Stimulated activated effector memory CD8-positive, alpha-beta T cell treated with anti-CD3 and anti-CD28 coated beads, Interleukin-12 subunit alpha, Interleukin-12 subunit beta, amount 100 ng/mL, for 72 hours (primary cell): ENCODE measurements around the gene PNPLA7.
"Not testable (repeated sequence)": the region's sequence is repeated elsewhere in the genome, so short reads cannot be mapped to it uniquely, and the experiment has no call there.

Experiments
- ATAC-seq: fragments of 150-1000 bp; cut with Tn5 transposase; 2 replicates; pipeline ENCODE4 v1.10.0; 2021
- DNase-seq, 2 donors: peaks; one replicate each; pipeline ENCODE4 v3.0.0; 2021 to 2022; ENCODE audit warnings: low spot score in 2 of 2
- H3K27ac Mint-ChIP-seq: one replicate; pipeline ENCODE4 v1.8.0; 2022; ENCODE audit warnings: mild to moderate bottlenecking, mixed read lengths
- H3K36me3 Mint-ChIP-seq: one replicate; pipeline ENCODE4 v1.8.0; 2022; ENCODE audit warnings: mild to moderate bottlenecking, mixed read lengths
- H3K4me1 Mint-ChIP-seq: one replicate; pipeline ENCODE4 v1.8.0; 2022; ENCODE audit warnings: mixed read lengths
- H3K4me3 Mint-ChIP-seq: one replicate; pipeline ENCODE4 v1.8.0; 2022; ENCODE audit warnings: mild to moderate bottlenecking, mixed read lengths
- H3K9me3 Mint-ChIP-seq: one replicate; pipeline ENCODE4 v1.8.0; 2022; ENCODE audit warnings: mixed read lengths

Gene PNPLA7

DNA sequence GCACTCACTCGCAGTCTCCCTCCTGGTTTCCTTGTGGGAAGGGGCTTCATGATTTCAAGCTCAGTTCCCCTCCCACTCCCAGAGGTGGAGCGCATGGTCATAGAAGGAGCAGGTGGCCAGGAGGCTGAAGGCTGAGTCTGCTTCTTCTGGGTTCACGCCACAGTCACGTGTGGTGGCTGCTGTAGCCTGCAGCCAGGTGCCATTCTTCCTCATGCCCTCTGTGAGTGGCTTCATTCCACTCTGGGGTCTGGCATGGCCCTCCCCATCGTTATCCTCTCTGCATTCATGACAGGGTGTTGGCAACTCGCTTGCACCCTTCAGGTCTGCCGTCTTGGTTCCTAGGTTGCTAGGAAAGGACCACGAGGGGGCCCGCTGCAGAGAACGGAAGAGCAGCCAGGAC is 5.0 kb upstream of the PNPLA7 start:
- peaks cover 54% of the 10 kb centered on the region for H3K36me3 Mint-ChIP-seq
- H3K27ac Mint-ChIP-seq = peak overlapping the region; percentile 46
- ATAC-seq (no peak), DNase-seq (no peak)
- H3K4me1 Mint-ChIP-seq = peaks cover 21% of the 10 kb centered on the region
- no peaks in the 10 kb centered on the region for H3K9me3 Mint-ChIP-seq
- H3K4me3 Mint-ChIP-seq = no peak overlapping the region

DNA sequence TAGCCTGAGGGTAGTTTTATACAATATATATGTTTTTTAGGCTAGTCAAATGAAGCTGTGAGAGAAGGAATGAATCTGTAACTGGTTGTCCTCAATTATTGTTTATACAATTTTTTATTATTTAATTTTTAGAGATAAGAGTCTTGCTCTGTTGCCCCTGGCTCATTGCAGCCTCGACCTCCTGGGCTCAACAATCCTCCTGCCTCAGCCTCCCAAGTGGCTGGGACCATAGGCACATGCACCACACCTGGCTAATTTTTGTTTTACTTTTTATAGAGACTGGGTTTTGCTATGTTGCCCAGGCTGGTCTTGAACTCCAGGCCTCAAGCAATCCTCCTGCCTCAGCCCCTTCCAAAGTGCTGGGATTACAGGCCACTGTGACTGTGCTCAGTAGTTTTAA is 4.1 kb upstream of the PNPLA7 start:
- H3K9me3 Mint-ChIP-seq = no peaks in the 10 kb centered on the region
- H3K27ac Mint-ChIP-seq = no peak overlapping the region
- ATAC-seq (no peak), DNase-seq (no peak)
- H3K4me3 Mint-ChIP-seq = no peak overlapping the region
- H3K4me1 Mint-ChIP-seq = peaks cover 25% of the 10 kb centered on the region
- peaks cover 46% of the 10 kb centered on the region for H3K36me3 Mint-ChIP-seq

DNA sequence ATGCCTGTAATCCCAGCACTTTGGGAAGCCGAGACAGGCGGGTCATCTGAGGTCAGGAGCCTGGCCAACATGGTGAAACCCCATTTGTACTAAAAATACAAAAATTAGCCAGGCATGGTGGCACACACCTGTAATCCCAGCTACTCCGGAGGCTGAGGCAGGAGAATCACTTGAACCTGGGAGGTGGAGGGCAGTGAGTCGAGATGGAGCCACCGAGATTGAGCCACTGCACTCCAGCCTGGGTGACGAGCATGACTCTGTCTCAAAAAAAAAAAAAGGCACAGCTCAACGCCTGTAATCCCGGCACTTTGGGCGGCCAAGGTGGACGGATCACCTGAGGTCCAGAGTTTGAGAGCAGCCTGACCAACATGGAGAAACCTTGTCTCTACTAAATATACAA is 3.5 kb upstream of the PNPLA7 start:
- Mint-ChIP-seq H3K36me3 (peaks cover 42% of the 10 kb centered on the region), H3K4me1 (peaks cover 25% of the 10 kb centered on the region)
- DNase-seq, H3K27ac Mint-ChIP-seq, H3K4me3 Mint-ChIP-seq, ATAC-seq, H3K9me3 Mint-ChIP-seq: not testable (repeated sequence)

DNA sequence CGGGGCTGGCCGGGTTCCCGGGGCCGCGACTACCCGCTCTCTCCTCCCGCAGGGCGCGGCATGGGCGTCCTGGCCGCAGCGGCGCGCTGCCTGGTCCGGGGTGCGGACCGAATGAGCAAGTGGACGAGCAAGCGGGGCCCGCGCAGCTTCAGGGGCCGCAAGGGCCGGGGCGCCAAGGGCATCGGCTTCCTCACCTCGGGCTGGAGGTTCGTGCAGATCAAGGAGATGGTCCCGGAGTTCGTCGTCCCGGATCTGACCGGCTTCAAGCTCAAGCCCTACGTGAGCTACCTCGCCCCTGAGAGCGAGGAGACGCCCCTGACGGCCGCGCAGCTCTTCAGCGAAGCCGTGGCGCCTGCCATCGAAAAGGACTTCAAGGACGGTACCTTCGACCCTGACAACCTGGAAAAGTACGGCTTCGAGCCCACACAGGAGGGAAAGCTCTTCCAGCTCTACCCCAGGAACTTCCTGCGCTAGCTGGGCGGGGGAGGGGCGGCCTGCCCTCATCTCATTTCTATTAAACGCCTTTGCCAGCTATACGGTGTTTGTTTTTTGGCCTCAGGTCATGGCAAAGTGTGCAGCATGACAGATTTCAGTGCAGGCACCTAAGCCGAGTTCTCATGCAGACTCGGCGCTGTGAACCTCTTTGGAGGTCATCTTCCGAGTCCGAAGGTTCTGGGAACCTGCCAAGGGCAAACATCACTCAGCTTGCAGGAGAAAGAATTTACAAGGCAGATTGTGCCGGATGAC is 2.0 kb upstream of the PNPLA7 start:
- H3K4me1 Mint-ChIP-seq = peaks cover 30% of the 10 kb centered on the region
- H3K27ac Mint-ChIP-seq = no peak overlapping the region
- H3K4me3 Mint-ChIP-seq = peak overlapping the region; percentile 79
- DNase-seq (no peak), ATAC-seq (peak; percentile 44)
- H3K36me3 Mint-ChIP-seq = peaks cover 28% of the 10 kb centered on the region
- H3K9me3 Mint-ChIP-seq = no peaks in the 10 kb centered on the region

DNA sequence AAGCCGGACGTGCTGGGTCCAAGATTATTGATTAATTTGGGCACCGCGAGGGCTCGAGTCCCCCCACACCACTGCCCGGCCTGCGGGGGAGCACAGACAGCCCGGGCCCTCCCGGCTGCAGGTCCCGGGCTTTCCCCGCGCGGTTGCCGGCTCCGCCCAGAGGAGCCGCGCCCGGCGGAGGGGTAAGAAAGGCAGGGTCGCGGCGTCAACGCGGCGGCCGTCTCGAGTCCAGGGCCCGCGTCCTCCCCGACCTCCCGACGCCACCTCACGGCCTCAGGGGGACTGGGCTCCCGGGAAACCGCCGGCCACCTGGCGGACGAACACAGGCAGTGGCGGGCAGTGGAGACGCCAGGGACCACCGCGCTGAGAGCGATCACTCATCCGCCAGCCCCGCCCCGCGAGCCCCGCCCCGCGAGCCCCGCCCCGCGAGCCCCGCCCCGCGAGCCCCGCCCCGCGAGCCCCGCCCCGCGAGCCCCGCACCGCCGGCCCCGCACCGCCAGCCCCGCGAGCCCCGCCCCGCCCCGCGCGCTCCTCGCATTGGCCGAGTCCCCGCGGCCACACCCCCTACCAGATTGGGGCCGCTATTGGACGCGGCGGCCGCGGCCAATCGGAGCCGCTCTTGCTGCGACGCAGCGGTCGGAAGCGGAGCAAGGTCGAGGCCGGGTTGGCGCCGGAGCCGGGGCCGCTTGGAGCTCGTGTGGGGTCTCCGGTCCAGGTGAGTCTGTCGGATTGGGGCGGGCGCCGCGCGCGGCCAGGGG is 1.2 kb upstream of the PNPLA7 start, which contains the start of gene MRPL41:
MRPL41 (plus strand) TSS at position 616 of the 758 bp plus-strand sequence. CDS start 203 bp downstream, outside the sequence.
- ATAC-seq (peak; percentile 96), DNase-seq (peak; percentile 66 to 88)
- Mint-ChIP-seq H3K4me3 (peak within 1 kb of the TSS; percentile 79), H3K9me3 (no peaks in the 10 kb centered on the region), H3K27ac (no peak within 1 kb of the TSS), H3K36me3 (peaks cover 20% of the 10 kb centered on the region), H3K4me1 (peaks cover 30% of the 10 kb centered on the region)

DNA sequence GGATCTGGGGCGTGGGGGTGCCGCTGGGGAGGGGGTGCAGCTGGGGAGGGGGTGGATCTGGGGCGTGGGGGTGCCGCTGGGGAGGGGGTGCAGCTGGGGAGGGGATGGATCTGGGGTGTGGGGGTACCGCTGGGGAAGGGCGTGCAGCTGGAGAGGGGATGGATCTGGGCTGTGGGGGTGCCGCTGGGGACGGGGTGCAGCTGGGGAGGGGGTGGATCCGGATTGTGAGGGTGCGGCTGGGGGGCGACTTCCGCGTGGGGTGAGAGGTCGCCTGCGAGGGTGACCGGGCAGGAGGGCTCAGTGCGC is 709 bp upstream of the PNPLA7 start:
- ATAC-seq, H3K27ac Mint-ChIP-seq, H3K9me3 Mint-ChIP-seq, DNase-seq: not testable (repeated sequence)
- H3K4me1 Mint-ChIP-seq = peaks cover 29% of the 10 kb centered on the region
- peak overlapping the region; percentile 79 for H3K4me3 Mint-ChIP-seq
- H3K36me3 Mint-ChIP-seq = peaks cover 15% of the 10 kb centered on the region

DNA sequence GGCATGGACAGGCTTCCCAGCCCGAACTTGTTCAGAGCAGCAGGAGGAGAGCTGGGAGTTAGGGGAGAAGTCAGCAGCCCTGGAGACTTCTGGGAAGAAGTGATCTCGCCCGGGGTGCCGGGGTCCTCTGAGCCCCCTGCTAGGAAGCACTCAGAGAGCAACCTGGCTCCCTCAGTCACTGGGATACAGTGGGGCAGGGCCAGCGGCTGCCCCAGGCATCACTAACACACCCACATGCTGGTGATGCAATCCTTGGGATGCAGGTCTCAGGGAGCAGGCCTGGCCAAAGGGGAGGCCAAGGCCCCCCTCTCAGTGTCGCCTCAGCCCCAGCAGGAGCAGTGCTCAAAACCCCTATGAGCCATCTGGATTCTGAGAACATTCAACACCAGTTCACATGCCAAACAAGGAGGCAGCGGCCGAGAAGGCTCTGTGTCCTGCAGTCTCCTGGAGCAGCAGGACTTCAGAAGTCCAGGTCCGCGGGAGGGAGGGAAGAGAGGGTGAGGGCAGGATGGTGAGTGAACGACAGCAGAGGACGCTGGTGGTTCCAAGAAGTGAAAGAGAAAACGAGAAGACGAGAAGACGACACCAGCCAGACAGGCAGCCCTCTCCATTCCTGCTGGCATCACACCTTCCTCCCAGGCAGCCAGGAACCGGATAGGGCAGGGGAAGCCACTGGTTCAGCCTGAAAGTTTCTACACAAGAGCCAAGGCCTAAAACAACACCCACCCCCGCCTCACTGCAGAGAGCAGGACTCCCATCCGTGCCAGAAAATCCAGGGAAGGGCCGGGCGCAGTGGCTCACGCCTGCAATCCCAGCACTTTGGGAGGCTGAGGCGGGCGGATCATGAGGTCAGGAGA is 2.3 kb downstream of the PNPLA7 start:
- Mint-ChIP-seq H3K9me3 (no peaks in the 10 kb centered on the region), H3K4me1 (peaks cover 29% of the 10 kb centered on the region), H3K27ac (no peak overlapping the region), H3K36me3 (no peaks in the 10 kb centered on the region), H3K4me3 (no peak overlapping the region)
- ATAC-seq = no peak
- no peak for DNase-seq

DNA sequence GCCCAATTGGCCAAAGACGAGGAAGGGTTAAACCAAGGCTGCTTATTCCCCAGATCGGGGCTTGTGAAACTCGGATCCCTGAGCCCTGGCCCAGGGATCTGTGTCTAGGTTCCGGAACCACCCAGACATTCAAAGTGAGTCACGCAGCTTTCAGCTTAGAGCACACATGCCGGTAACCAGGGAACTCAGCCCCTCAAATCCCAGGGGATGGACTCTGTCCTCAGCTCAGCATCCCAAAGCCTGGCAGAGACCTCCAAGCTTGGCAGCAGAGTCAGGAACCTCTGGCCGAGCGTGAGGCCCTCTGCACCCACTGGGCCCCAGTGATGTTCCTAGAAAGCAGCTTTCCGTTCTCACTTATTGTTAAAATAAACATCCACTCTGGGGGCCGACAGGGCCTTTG is 5.1 kb downstream of the PNPLA7 start:
- H3K27ac Mint-ChIP-seq = no peak overlapping the region
- no peak for DNase-seq
- no peaks in the 10 kb centered on the region for H3K36me3 Mint-ChIP-seq
- no peak for ATAC-seq
- no peaks in the 10 kb centered on the region for H3K9me3 Mint-ChIP-seq
- no peak overlapping the region for H3K4me3 Mint-ChIP-seq
- peaks cover 18% of the 10 kb centered on the region for H3K4me1 Mint-ChIP-seq

DNA sequence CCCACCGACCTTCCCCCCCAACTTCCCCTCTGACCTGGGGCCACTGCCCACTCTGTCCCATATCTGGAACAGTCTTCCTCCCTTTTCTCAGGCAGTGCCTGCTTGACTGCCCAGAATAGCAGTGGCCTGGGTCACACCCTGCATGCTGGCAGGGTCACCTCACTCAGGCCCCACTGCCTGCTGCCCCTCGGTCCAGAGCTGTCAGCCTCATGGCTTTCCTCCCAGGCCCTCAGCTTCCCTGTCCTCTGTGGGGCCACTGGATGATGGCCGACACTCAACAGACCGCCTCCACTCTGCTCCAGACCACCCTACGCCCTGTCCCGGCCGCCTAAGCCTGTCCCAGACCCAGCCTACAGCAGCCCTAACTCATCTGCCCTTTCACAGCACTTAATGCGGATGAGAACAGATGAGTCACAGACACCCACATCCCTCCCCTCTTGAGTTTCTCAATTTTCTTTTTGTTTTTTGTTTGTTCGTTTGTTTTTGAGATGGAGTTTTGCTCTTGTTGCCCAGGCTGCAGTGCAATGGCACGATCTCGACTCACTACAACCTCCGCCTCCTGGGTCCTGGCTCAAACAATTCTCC is 5.9 kb downstream of the PNPLA7 start:
- H3K4me1 Mint-ChIP-seq = peaks cover 14% of the 10 kb centered on the region
- H3K27ac Mint-ChIP-seq = peak overlapping the region; percentile 85
- DNase-seq (no peak), ATAC-seq (peak; percentile 69)
- no peaks in the 10 kb centered on the region for H3K36me3 Mint-ChIP-seq
- no peak overlapping the region for H3K4me3 Mint-ChIP-seq
- H3K9me3 Mint-ChIP-seq = no peaks in the 10 kb centered on the region

DNA sequence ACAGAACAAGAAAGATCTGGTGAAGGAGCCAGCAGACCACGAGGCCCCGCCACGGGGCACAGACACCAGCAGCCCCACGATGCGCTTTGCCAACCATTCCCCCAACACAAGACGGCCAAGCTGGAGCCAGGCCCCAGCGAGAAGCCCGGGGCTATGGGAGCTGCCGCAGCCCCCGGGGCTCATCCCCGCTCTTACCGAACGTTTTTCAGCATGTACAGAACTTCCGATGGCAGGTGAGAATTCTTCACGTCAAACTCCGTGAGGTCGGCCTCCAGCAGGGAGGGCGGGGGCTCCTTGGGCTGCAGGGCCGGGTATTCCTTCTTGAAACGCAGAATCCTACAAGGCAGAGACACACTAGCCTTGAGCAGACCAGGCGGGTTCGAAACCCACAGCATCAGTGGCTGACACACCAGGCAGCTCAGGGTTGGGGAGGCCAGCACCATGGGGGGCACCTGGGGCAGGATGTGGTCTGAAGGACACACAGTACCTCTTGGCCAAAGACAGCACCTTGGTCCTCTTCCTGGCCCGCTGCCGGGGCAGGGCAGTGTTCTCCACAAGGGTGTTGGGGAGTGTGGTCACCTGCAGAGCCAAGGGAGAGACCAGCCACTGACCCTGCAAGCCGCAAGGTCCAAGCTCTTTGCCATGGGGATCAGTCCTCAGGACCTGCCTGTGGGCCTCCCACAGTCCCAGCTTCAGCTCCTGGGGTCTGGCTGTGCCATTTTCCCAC is 6.8 kb downstream of the PNPLA7 start:
- Mint-ChIP-seq H3K27ac (peak overlapping the region; percentile 85), H3K36me3 (no peaks in the 10 kb centered on the region), H3K4me1 (peaks cover 14% of the 10 kb centered on the region), H3K9me3 (no peaks in the 10 kb centered on the region), H3K4me3 (no peak overlapping the region)
- DNase-seq (no peak), ATAC-seq (no peak)

DNA sequence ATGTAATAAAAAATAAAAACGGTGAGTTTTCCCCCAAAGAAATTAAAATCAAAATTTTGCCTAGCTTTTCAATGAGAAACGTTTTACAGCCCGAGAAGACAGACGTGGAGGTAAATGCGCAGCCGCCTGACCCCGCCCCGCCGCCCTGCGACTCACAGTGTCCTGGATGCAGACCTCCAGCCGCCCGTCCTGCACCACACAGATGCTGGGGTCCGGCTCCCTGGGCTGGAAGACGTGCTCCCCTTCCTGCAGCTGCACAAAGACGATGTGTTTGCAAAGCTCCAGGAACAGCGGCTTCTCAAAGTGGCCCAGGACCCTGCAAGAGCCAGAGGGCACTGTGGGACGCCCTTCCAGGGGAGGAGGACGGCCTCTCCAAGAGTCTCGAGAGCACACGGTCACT is 7.7 kb downstream of the PNPLA7 start:
- peaks cover 12% of the 10 kb centered on the region for H3K4me1 Mint-ChIP-seq
- no peak overlapping the region for H3K27ac Mint-ChIP-seq
- no peak for ATAC-seq
- DNase-seq = no peak
- no peak overlapping the region for H3K4me3 Mint-ChIP-seq
- H3K9me3 Mint-ChIP-seq = no peaks in the 10 kb centered on the region
- no peaks in the 10 kb centered on the region for H3K36me3 Mint-ChIP-seq

DNA sequence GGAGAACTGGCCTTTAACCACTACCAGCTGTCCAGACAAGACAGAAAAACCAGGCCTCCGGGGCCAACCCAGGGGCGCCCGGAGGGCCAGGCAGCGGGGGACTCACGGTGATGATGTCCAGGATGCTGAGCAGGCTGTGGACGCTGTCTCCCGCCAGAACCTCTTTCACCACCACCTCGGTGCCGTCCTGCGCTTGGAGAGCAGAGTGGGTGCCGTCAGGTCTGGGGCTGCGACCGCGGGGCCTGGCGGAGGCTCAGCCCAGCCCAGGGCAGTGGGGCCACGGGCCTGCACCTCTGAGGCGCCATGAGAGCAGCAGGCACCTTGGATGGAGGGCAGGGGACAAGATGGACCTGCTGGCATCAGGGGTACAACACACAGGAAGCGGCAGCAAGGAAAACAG is 9.7 kb downstream of the PNPLA7 start:
- Mint-ChIP-seq H3K9me3 (peaks cover 5% of the 10 kb centered on the region), H3K4me3 (no peak overlapping the region), H3K4me1 (peaks cover 29% of the 10 kb centered on the region), H3K36me3 (no peaks in the 10 kb centered on the region), H3K27ac (no peak overlapping the region)
- no peak for DNase-seq
- no peak for ATAC-seq

DNA sequence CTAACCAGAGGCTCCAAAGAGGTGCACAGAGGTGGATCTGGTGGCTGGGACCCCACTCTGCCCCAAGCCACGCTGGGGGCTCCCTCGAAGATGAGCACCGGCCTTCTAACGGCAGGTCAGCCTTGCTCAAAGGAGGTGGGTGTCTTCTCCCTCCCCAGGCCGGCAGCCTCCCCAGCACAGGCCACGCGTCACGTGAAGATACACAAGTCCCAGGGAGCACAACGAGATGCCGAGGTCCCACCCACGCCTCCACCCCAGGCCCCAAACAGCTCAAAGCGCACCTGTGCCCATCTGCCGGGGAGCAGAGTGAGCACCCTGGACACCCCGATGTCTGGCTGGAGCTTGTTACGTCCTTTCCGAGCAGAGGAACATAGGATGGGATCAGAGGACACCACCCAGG is 12.1 kb downstream of the PNPLA7 start:
- peaks cover 5% of the 10 kb centered on the region for H3K9me3 Mint-ChIP-seq
- no peaks in the 10 kb centered on the region for H3K36me3 Mint-ChIP-seq
- H3K4me3 Mint-ChIP-seq = no peak overlapping the region
- ATAC-seq (no peak), DNase-seq (no peak)
- H3K27ac Mint-ChIP-seq = peak overlapping the region; percentile 60
- peaks cover 33% of the 10 kb centered on the region for H3K4me1 Mint-ChIP-seq

DNA sequence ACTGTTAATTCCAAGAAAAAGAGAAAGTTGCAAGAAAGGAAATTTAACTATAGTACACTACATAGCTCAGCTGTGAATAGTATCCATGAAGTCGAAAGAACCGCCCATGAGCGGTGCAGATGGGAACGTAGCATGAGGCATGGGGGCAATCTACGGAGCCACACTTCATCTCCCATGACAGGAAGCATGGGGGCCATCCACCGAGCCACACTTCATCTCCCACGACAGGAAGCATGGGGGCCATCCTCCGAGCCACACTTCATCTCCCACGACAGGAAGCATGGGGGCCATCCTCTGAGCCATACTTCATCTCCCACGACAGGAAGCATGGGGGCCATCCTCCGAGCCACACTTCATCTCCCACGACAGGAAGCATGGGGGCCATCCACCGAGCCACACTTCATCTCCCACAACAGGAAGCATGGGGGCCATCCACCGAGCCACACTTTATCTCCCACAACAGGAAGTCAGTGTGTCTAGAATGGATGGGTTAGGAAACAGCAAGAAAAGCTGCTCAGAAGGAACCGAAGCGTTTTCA is 13.5 kb downstream of the PNPLA7 start:
- not testable (repeated sequence) for H3K4me3 Mint-ChIP-seq, ATAC-seq, DNase-seq, H3K36me3 Mint-ChIP-seq, H3K9me3 Mint-ChIP-seq
- Mint-ChIP-seq H3K27ac (peak overlapping the region; percentile 76), H3K4me1 (peaks cover 33% of the 10 kb centered on the region)
